Activated T-cell treated with anti-CD3 and anti-CD28 coated beads, Interleukin-2, amount 50 U/mL, for 72 hours (primary cell): ENCODE data around the gene APC2. TPM values are rescaled to one million over a fixed set of nuclear protein-coding genes. Genes with fewer than 3 reads are reported as not detected.

Experiments
- ATAC-seq, 2 donors: fragments of 150-1000 bp; cut with Tn5 transposase; replicated peaks in 1 of 2; 2 replicates each; pipeline ENCODE4 v1.10.0; 2021; ENCODE audit warnings: moderate library complexity in 2 of 2, mild to moderate bottlenecking in 1 of 2
- DNase-seq, 2 donors: peaks; one replicate each; pipeline ENCODE4 v3.0.0; 2021 to 2022; ENCODE audit warnings: mixed read lengths in 1 of 2
- H3K27ac Mint-ChIP-seq: one replicate; pipeline ENCODE4 v1.8.0; 2022; ENCODE audit warnings: mild to moderate bottlenecking, moderate library complexity, mixed read lengths
- H3K27me3 Mint-ChIP-seq: one replicate; pipeline ENCODE4 v1.8.0; 2022; ENCODE audit warnings: low read depth, mixed read lengths
- H3K36me3 Mint-ChIP-seq, 2 donors: one replicate each; pipeline ENCODE4 v1.8.0; 2022; ENCODE audit warnings: mixed read lengths in 2 of 2, mild to moderate bottlenecking in 1 of 2; ENCODE audit not compliant: insufficient read depth in 2 of 2
- H3K4me1 Mint-ChIP-seq: one replicate; pipeline ENCODE4 v1.8.0; 2022; ENCODE audit warnings: low read depth, mixed read lengths
- H3K4me3 Mint-ChIP-seq, 2 donors: one replicate each; pipeline ENCODE4 v1.8.0; 2022; ENCODE audit warnings: mild to moderate bottlenecking in 2 of 2, mixed read lengths in 2 of 2, moderate library complexity in 2 of 2
- H3K9me3 Mint-ChIP-seq, 2 donors: one replicate each; pipeline ENCODE4 v1.8.0; 2022; ENCODE audit warnings: mixed read lengths in 2 of 2
- total RNA-seq, 2 donors: library from RNA; stranded (reverse); gene quantifications; one replicate each; pipeline ENCODE4 v1.2.3, GENCODE V29; 2022

Gene APC2
- total RNA-seq, 2 donors from 2014 or later: 0.02 to 0.14 TPM

- Mint-ChIP-seq H3K4me1 (peaks cover 20% of the 10 kb centered on the region), H3K27ac (no peak overlapping the region), H3K4me3 (no peak overlapping the region), H3K9me3 (no peaks in the 10 kb centered on the region), H3K27me3 (no peaks in the 10 kb centered on the region), H3K36me3 (peaks cover 2 to 6% of the 10 kb centered on the region in 2 donors)
- DNase-seq (no peak), ATAC-seq (no peak)
Observed at GRCh38 chr19:1482361-1483130, 32.6 kb downstream of the APC2 start.

GRCh38 chr19:1483131-1483978 is 33.4 kb downstream of the APC2 start:
- no peak for ATAC-seq
- H3K27me3 Mint-ChIP-seq: no peaks in the 10 kb centered on the region
- no peak overlapping the region for H3K27ac Mint-ChIP-seq
- H3K36me3 Mint-ChIP-seq: peaks cover 2 to 4% of the 10 kb centered on the region in 2 donors
- peaks cover 12% of the 10 kb centered on the region for H3K4me1 Mint-ChIP-seq
- no peaks in the 10 kb centered on the region for H3K9me3 Mint-ChIP-seq
- no peak for DNase-seq
- H3K4me3 Mint-ChIP-seq: no peak overlapping the region

- Mint-ChIP-seq H3K36me3 (peaks cover 1 to 2% of the 10 kb centered on the region in 2 donors), H3K4me3 (no peak overlapping the region), H3K9me3 (no peaks in the 10 kb centered on the region), H3K27ac (no peak overlapping the region), H3K4me1 (peaks cover 9% of the 10 kb centered on the region), H3K27me3 (no peaks in the 10 kb centered on the region)
- no peak for ATAC-seq
- DNase-seq: no peak
Observed at GRCh38 chr19:1483979-1484428, 34.1 kb downstream of the APC2 start.

GRCh38 chr19:1486720-1487575 is 37.0 kb downstream of the APC2 start:
- Mint-ChIP-seq H3K27me3 (peaks cover 4% of the 10 kb centered on the region), H3K4me3 (no peak overlapping the region)

GRCh38 chr19:1487576-1488281 is 37.8 kb downstream of the APC2 start:
- Mint-ChIP-seq H3K27me3 (peaks cover 12% of the 10 kb centered on the region), H3K4me1 (peaks cover 14% of the 10 kb centered on the region), H3K36me3 (no peaks in the 10 kb centered on the region), H3K4me3 (no peak overlapping the region), H3K9me3 (no peaks in the 10 kb centered on the region), H3K27ac (no peak overlapping the region)
- DNase-seq: no peak
- no peak for ATAC-seq

More at GRCh38 chr19:1486720-1487575, 37.0 kb downstream of the APC2 start:
- Mint-ChIP-seq H3K36me3 (no peaks in the 10 kb centered on the region), H3K9me3 (no peaks in the 10 kb centered on the region), H3K27ac (no peak overlapping the region), H3K4me1 (peaks cover 12% of the 10 kb centered on the region)
- DNase-seq: no peak
- no peak for ATAC-seq

- ATAC-seq (no peak), DNase-seq (no peak)
- H3K9me3 Mint-ChIP-seq: no peaks in the 10 kb centered on the region
- H3K27ac Mint-ChIP-seq: no peak overlapping the region
- H3K4me1 Mint-ChIP-seq: peaks cover 14% of the 10 kb centered on the region
- no peaks in the 10 kb centered on the region for H3K36me3 Mint-ChIP-seq
- H3K27me3 Mint-ChIP-seq: peaks cover 12% of the 10 kb centered on the region
- H3K4me3 Mint-ChIP-seq: no peak overlapping the region
Observed at GRCh38 chr19:1488282-1488601, 38.3 kb downstream of the APC2 start.

GRCh38 chr19:1489463-1490310 is 39.8 kb downstream of the APC2 start:
- H3K27me3 Mint-ChIP-seq: peaks cover 12% of the 10 kb centered on the region
- ATAC-seq (no peak), DNase-seq (peak in 1 of 2 donors; percentile 33)
- H3K36me3 Mint-ChIP-seq: no peaks in the 10 kb centered on the region
- peaks cover 14% of the 10 kb centered on the region for H3K4me1 Mint-ChIP-seq
- peak overlapping the region; percentile 80 to 82 for H3K4me3 Mint-ChIP-seq
- no peak overlapping the region for H3K27ac Mint-ChIP-seq
- no peaks in the 10 kb centered on the region for H3K9me3 Mint-ChIP-seq

- no peaks in the 10 kb centered on the region for H3K9me3 Mint-ChIP-seq
- H3K36me3 Mint-ChIP-seq: no peaks in the 10 kb centered on the region
- peak; percentile 90 to 91 for ATAC-seq
- peak; percentile 97 for DNase-seq
- peak within 1 kb of the TSS; percentile 4 for H3K27ac Mint-ChIP-seq
- H3K4me3 Mint-ChIP-seq: peak within 1 kb of the TSS; percentile 82 to 85
- H3K27me3 Mint-ChIP-seq: peaks cover 12% of the 10 kb centered on the region
- peaks cover 14% of the 10 kb centered on the region for H3K4me1 Mint-ChIP-seq
Observed at GRCh38 chr19:1490311-1491113, 40.6 kb downstream of the APC2 start, which contains the start of gene PCSK4. Gene PCSK4 (minus strand): TSS chr19:1490350. CDS start chr19:1490346, 4 bp downstream.

- Mint-ChIP-seq H3K36me3 (no peaks in the 10 kb centered on the region), H3K27ac (peak within 1 kb of the TSS; percentile 4), H3K4me1 (peaks cover 14% of the 10 kb centered on the region), H3K4me3 (peak within 1 kb of the TSS; percentile 82 to 85), H3K27me3 (peaks cover 12% of the 10 kb centered on the region), H3K9me3 (no peaks in the 10 kb centered on the region)
- DNase-seq (no peak), ATAC-seq (no peak)
Observed at GRCh38 chr19:1491114-1491848, 41.4 kb downstream of the APC2 start, which contains the start of gene REEP6. Gene REEP6 (plus strand): TSS chr19:1491181. CDS start chr19:1491270, 89 bp downstream.

GRCh38 chr19:1491849-1492170 is 41.9 kb downstream of the APC2 start:
- Mint-ChIP-seq H3K36me3 (no peaks in the 10 kb centered on the region), H3K4me3 (peak overlapping the region; percentile 82 to 85), H3K27ac (no peak overlapping the region), H3K4me1 (peaks cover 14% of the 10 kb centered on the region), H3K27me3 (peaks cover 12% of the 10 kb centered on the region), H3K9me3 (no peaks in the 10 kb centered on the region)
- no peak for ATAC-seq
- DNase-seq: no peak
